Ascending aorta (tissue), 2 donors: ENCODE results near the gene MORC2. TPM values are rescaled to one million over a fixed set of nuclear protein-coding genes. Genes with fewer than 3 reads are reported as not detected.

Source experiments
- DNase-seq, 2 donors: peaks; one replicate each; pipeline ENCODE4 v3.0.0-alpha.2; 2019; ENCODE audit warnings: low spot score in 2 of 2
- H3K27ac ChIP-seq, 2 donors: fragments of 200-600 bp; sonication (generic); one replicate each; pipeline ENCODE4 v1.5.1; 2016 to 2017; ENCODE audit warnings: mild to moderate bottlenecking in 1 of 2
- H3K27me3 ChIP-seq: fragments of 200-600 bp; sonication (generic); one replicate; pipeline ENCODE4 v1.5.1; 2017
- H3K36me3 ChIP-seq, 2 donors: fragments of 200-600 bp; sonication (generic); one replicate each; pipeline ENCODE4 v1.5.1; 2016
- H3K4me1 ChIP-seq, 2 donors: fragments of 200-600 bp; sonication (generic); one replicate each; pipeline ENCODE4 v1.5.1; 2016 to 2017; ENCODE audit warnings: mild to moderate bottlenecking in 1 of 2
- H3K4me3 ChIP-seq, 2 donors: fragments of 200-600 bp; sonication (generic); one replicate each; pipeline ENCODE4 v1.5.1; 2016 to 2017; ENCODE audit warnings: mild to moderate bottlenecking in 1 of 2
- H3K9me3 ChIP-seq, 2 donors: fragments of 200-600 bp; sonication (generic); one replicate each; pipeline ENCODE4 v1.5.1; 2016
- CTCF ChIP-seq, 3 experiments: fragments of 200-600 bp in 2 of 3; fragments of 450-650 bp in 1 of 3; sonication (generic) in 2 of 3; IDR thresholded peaks; one replicate each; pipeline ENCODE4 v1.5.1; 2016 to 2019; ENCODE audit warnings: antibody characterized with exemption in 3 of 3, mild to moderate bottlenecking in 1 of 3, moderate library complexity in 1 of 3
- intact Hi-C: fragments of 100-400 bp; cut with DNase I; formaldehyde crosslinking; loops from one replicate; pipeline ENCODE4 v1.15.1; 2023
- total RNA-seq: library from RNA; depleted of rRNA; stranded (reverse); fragments of >200 nt; gene quantifications from one replicate; pipeline ENCODE4 v1.1.0, GENCODE V29; 2016

Gene MORC2
- total RNA-seq, 1 donor from 2014 or later, result 38.6 TPM

DNA sequence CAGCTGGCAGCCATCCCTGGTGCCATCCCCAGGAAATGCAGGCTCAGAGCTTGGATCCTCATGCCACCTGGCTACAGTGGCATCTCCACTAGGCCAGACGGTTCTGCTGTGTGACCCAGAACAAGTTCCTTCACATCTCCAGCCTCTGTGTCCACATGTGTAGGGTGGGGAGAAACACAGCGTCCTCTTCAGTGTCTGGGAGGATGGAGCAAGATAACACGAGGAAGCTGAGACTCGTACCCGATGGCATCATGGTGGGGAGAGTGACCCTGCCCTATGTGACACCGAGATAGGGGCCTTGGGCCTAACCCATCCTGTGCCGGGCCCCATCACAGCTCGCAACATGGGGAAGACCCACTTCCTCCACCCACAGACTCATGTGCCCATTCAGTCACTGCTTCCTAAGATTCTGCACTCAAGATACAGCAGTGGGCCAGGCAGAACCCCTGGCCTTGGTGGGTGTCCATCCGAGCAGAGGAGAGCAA lies 78.5 kb downstream of the MORC2 start:
- H3K36me3 ChIP-seq, result peaks cover 4 to 5% of the 10 kb centered on the region in 2 donors
- no peak overlapping the region for H3K27ac ChIP-seq
- H3K4me3 ChIP-seq, result no peak overlapping the region
- no peaks in the 10 kb centered on the region for H3K4me1 ChIP-seq
- DNase-seq, result no peak
- no peaks in the 10 kb centered on the region for H3K27me3 ChIP-seq
- intact Hi-C loops, result no loop called here
- no peak for TF ChIP-seq CTCF (IDR thresholded peaks at IDR 0.05)
- H3K9me3 ChIP-seq, result no peaks in the 10 kb centered on the region

DNA sequence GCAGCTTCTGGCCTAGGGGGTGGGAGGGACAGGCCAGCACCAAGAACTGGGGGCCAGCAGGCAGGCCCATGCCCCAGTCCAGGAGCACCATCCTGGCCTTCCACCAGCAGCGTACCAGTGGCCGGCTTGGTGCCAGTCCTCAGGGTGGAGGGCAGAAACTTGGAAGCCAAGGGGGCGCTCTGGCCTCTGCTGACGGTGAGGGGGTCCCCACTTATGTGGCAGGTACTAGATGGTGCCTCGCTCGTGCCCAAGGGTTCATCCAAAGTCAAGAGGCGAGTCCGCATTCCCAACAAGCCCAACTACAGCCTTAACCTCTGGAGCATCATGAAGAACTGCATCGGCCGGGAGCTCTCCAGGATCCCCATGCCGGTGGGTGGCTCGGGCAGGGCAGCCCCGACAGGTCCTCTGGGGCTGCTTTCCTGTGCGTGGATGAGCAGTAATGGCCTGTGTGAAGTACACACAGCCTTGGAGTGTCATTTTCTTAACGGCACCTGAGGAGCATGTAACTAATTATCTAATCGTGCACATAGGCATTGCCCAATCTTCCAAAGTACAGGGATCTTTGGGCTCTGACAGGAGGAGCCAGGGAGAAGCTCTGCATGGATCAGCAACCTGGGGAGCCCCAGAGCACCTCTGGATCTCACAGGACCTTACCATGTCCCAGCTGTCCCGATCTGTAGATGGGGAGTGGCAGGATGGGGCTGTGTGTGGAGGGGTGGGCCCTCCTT lies 79.1 kb downstream of the MORC2 start:
- H3K4me1 ChIP-seq, result no peaks in the 10 kb centered on the region
- intact Hi-C loops, result no loop called here
- peaks cover 4 to 5% of the 10 kb centered on the region in 2 donors for H3K36me3 ChIP-seq
- no peaks in the 10 kb centered on the region for H3K27me3 ChIP-seq
- no peak overlapping the region for H3K27ac ChIP-seq
- peak in 1 of 2 donors; percentile 54 for DNase-seq
- no peak overlapping the region for H3K4me3 ChIP-seq
- TF ChIP-seq CTCF (IDR thresholded peaks at IDR 0.05), result no peak
- H3K9me3 ChIP-seq, result no peaks in the 10 kb centered on the region

DNA sequence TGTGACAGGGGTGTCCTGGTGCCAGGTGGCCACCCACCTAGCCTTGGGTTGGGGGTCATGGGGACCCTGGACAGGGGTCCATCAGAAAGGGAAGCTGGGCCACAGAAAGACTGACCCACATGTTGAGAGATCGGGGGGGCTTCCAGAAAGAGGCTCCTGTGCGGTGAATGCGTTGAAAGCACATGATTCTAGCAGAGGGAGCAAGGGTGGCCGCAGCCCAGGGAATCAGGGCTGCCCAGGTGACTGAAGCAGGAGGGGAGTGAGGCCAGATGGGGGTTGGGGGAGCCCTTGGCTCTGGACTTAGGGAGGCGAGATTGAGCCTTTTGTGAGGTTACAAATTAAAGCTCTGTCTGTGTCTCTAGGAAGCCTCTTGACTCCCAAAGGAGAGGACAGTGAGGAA lies 80.7 kb downstream of the MORC2 start:
- Histone ChIP-seq H3K4me3 (no peak overlapping the region), H3K27ac (no peak overlapping the region), H3K27me3 (no peaks in the 10 kb centered on the region), H3K4me1 (no peaks in the 10 kb centered on the region), H3K36me3 (peaks cover 4 to 5% of the 10 kb centered on the region in 2 donors), H3K9me3 (no peaks in the 10 kb centered on the region)
- TF ChIP-seq CTCF (IDR thresholded peaks at IDR 0.05), result no peak
- peak in 1 of 2 donors; percentile 52 for DNase-seq
- intact Hi-C loops, result no loop called here

DNA sequence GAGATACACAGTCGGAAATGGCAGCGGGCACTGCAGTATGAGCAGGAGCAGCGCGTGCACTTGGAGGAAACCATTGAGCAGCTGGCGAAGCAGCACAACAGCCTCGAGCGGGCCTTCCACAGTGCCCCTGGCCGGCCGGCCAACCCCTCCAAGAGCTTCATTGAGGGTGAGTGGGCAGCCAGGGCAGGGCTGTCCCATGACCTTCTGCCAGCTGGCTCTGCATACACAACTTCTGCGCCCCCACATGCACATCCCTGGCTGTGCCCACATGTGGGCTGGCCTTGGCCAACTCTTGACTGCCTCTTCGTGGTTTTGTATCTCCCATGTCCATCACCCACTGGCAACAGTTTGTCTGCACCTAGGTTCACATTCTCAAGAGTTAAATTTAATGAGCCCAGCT lies 81.1 kb downstream of the MORC2 start:
- Histone ChIP-seq H3K4me1 (no peaks in the 10 kb centered on the region), H3K27me3 (no peaks in the 10 kb centered on the region), H3K9me3 (no peaks in the 10 kb centered on the region), H3K27ac (no peak overlapping the region), H3K36me3 (peaks cover 4 to 5% of the 10 kb centered on the region in 2 donors), H3K4me3 (no peak overlapping the region)
- intact Hi-C loops, result no loop called here
- peak in 1 of 2 donors; percentile 62 for DNase-seq
- TF ChIP-seq CTCF (IDR thresholded peaks at IDR 0.05), result no peak

GRCh38 chr22:30885591-30885990 lies 83.0 kb downstream of the MORC2 start:
- Histone ChIP-seq H3K27me3 (no peaks in the 10 kb centered on the region), H3K4me3 (no peak overlapping the region), H3K27ac (no peak overlapping the region), H3K9me3 (no peaks in the 10 kb centered on the region), H3K4me1 (no peaks in the 10 kb centered on the region), H3K36me3 (peaks cover 4 to 5% of the 10 kb centered on the region in 2 donors)
- no peak for DNase-seq
- intact Hi-C loops, result no loop called here
- TF ChIP-seq CTCF (IDR thresholded peaks at IDR 0.05), result no peak
